ENCODE measurements around the gene LYST.
A peak's percentile ranks its signal among the peaks of the same experiment; 100 is the strongest.
"Not testable (repeated sequence)": the region's sequence is repeated elsewhere in the genome, so short reads cannot be mapped to it uniquely, and the experiment has no call there.

LYST gene

GRCh38 chr1:235649368-235650163, 217.1 kb downstream of the LYST start, which contains the start of gene GNG4:
TSS of gene GNG4 (minus strand) at chr1:235649784. CDS start at chr1:235583838, 65,946 bp downstream.
- no peak for TF ChIP-seq CTCF (IDR thresholded peaks at IDR 0.05; ENCODE audit: control insufficient read depth, insufficient read depth, low read depth, low read length, missing control alignments)
- DNase-seq (ENCODE audit: low read depth) = no peak
- H3K4me3 ChIP-seq (ENCODE audit: control insufficient read depth, low read depth, low read length) = peak within 1 kb of the TSS; percentile 35

GRCh38 chr1:235648954-235649367, 217.7 kb downstream of the LYST start:
- peak overlapping the region; percentile 35 for H3K4me3 ChIP-seq (ENCODE audit: control insufficient read depth, low read depth, low read length)
- no peak for DNase-seq (ENCODE audit: low read depth)
- no peak for TF ChIP-seq CTCF (IDR thresholded peaks at IDR 0.05; ENCODE audit: control insufficient read depth, insufficient read depth, low read depth, low read length, missing control alignments)

- no peak overlapping the region; the same call in 1 of the 2 replicates for H3K4me3 ChIP-seq (ENCODE audit: control insufficient read depth, low read depth, low read length)
- no peak for DNase-seq (ENCODE audit: low read depth)
- TF ChIP-seq CTCF (IDR thresholded peaks at IDR 0.05; ENCODE audit: control insufficient read depth, insufficient read depth, low read depth, low read length, missing control alignments) = no peak
Measured at GRCh38 chr1:235648407-235648907, 218.2 kb downstream of the LYST start.

- not testable (repeated sequence) for DNase-seq (ENCODE audit: low read depth); H3K4me3 ChIP-seq (ENCODE audit: control insufficient read depth, low read depth, low read length)
Measured at GRCh38 chr1:235647537-235647936, 219.2 kb downstream of the LYST start.

GRCh38 chr1:235646463-235646862, 220.2 kb downstream of the LYST start:
- no peak for TF ChIP-seq CTCF (IDR thresholded peaks at IDR 0.05; ENCODE audit: control insufficient read depth, insufficient read depth, low read depth, low read length, missing control alignments)
- H3K4me3 ChIP-seq (ENCODE audit: control insufficient read depth, low read depth, low read length) = no peak overlapping the region
- no peak for DNase-seq (ENCODE audit: low read depth)

GRCh38 chr1:235644693-235645305, 221.9 kb downstream of the LYST start:
- no peak overlapping the region for H3K4me3 ChIP-seq (ENCODE audit: control insufficient read depth, low read depth, low read length)
- no peak for DNase-seq (ENCODE audit: low read depth)
- TF ChIP-seq CTCF (IDR thresholded peaks at IDR 0.05; ENCODE audit: control insufficient read depth, insufficient read depth, low read depth, low read length, missing control alignments) = no peak
